Activated naive CD8-positive, alpha-beta T cell treated with anti-CD3 and anti-CD28 coated beads, Interleukin-2, amount 10 ng/mL, durations not matched to agents 7 days and 5 days (primary cell): ENCODE data around the gene BANF2. TPM values are rescaled to one million over a fixed set of nuclear protein-coding genes. Genes with fewer than 3 reads are reported as not detected.

Experiments
- ATAC-seq: fragments of 150-1000 bp; cut with Tn5 transposase; one replicate; pipeline ENCODE4 v1.10.0; 2021; ENCODE audit warnings: low read depth, moderate library complexity
- POLR2A ChIA-PET: fragments of 350-600 bp; sonication (Branson Sonifier 250); formaldehyde crosslinking; loops from one replicate; lab custom pipeline; 2021; ENCODE audit warnings: antibody characterized with exemption; lab: Charles Lee
- DNase-seq: peaks from one replicate; pipeline ENCODE4 v3.0.0; 2021
- H3K27ac Mint-ChIP-seq: one replicate; pipeline ENCODE4 v1.8.0; 2022; ENCODE audit warnings: mild to moderate bottlenecking, mixed read lengths
- H3K27me3 Mint-ChIP-seq: one replicate; pipeline ENCODE4 v1.8.0; 2022; ENCODE audit warnings: mild to moderate bottlenecking, moderate library complexity, mixed read lengths
- H3K36me3 Mint-ChIP-seq: one replicate; pipeline ENCODE4 v1.8.0; 2021; ENCODE audit warnings: mild to moderate bottlenecking, mixed read lengths
- H3K4me1 Mint-ChIP-seq: one replicate; pipeline ENCODE4 v1.8.0; 2021; ENCODE audit warnings: mixed read lengths
- H3K4me3 Mint-ChIP-seq: one replicate; pipeline ENCODE4 v1.8.0; 2022; ENCODE audit warnings: mild to moderate bottlenecking, moderate library complexity, mixed read lengths
- H3K9me3 Mint-ChIP-seq: one replicate; pipeline ENCODE4 v1.8.0; 2021; ENCODE audit warnings: mixed read lengths
- total RNA-seq, 2 experiments: library from RNA; stranded (reverse); gene quantifications; one replicate each; pipeline ENCODE4 v1.2.3, GENCODE V29; 2021

Gene BANF2
- total RNA-seq, 2 experiments from 2014 or later, result not detected

GRCh38 chr20:17681726-17682102 lies 18.1 kb upstream of the BANF2 start:
- DNase-seq (no peak), ATAC-seq (peak; percentile 7)
- peak overlapping the region; percentile 76 for H3K4me3 Mint-ChIP-seq
- H3K27me3 Mint-ChIP-seq, result peaks cover 24% of the 10 kb centered on the region
- H3K4me1 Mint-ChIP-seq, result peaks cover 22% of the 10 kb centered on the region
- no peaks in the 10 kb centered on the region for H3K9me3 Mint-ChIP-seq
- POLR2A ChIA-PET, result interaction anchor here (0.6 to 2.6 kb wide), 17 partner anchors 8 to 1112 kb away, joined by 3 to 11 read pairs (median 4); partner anchors contain the start of genes DSTN, MGME1 and SNX5
- peaks cover 3% of the 10 kb centered on the region for H3K36me3 Mint-ChIP-seq
- peak overlapping the region; percentile 84 for H3K27ac Mint-ChIP-seq

- H3K27ac Mint-ChIP-seq, result peak within 1 kb of the TSS; percentile 84
- peaks cover 3% of the 10 kb centered on the region for H3K36me3 Mint-ChIP-seq
- POLR2A ChIA-PET, result interaction anchor here (0.6 to 2.6 kb wide), 17 partner anchors 8 to 1111 kb away, joined by 3 to 11 read pairs (median 4); partner anchors contain the start of genes DSTN, MGME1, SNX5 and ZNF133
- no peaks in the 10 kb centered on the region for H3K9me3 Mint-ChIP-seq
- DNase-seq (peak; percentile 96), ATAC-seq (peak; percentile 96)
- H3K4me3 Mint-ChIP-seq, result peak within 1 kb of the TSS; percentile 76
- peaks cover 22% of the 10 kb centered on the region for H3K4me1 Mint-ChIP-seq
- H3K27me3 Mint-ChIP-seq, result peaks cover 30% of the 10 kb centered on the region
Measured at GRCh38 chr20:17682103-17682888, 17.5 kb upstream of the BANF2 start, which contains the start of gene RRBP1. Gene RRBP1, minus strand, starts transcription at chr20:17682242. Its CDS starts 21,735 bp downstream, at chr20:17660507.

GRCh38 chr20:17682889-17683198 lies 16.9 kb upstream of the BANF2 start:
- DNase-seq (no peak), ATAC-seq (no peak)
- H3K9me3 Mint-ChIP-seq, result no peaks in the 10 kb centered on the region
- peak overlapping the region; percentile 70 for H3K27ac Mint-ChIP-seq
- POLR2A ChIA-PET, result interaction anchor here (0.7 to 2.6 kb wide), 14 partner anchors 9 to 1111 kb away, joined by 3 to 11 read pairs (median 5); partner anchors contain the start of genes DSTN, MGME1, SNX5 and ZNF133
- peaks cover 3% of the 10 kb centered on the region for H3K36me3 Mint-ChIP-seq
- peaks cover 34% of the 10 kb centered on the region for H3K27me3 Mint-ChIP-seq
- peaks cover 22% of the 10 kb centered on the region for H3K4me1 Mint-ChIP-seq
- peak overlapping the region; percentile 76 for H3K4me3 Mint-ChIP-seq

GRCh38 chr20:17683218-17684076 lies 16.3 kb upstream of the BANF2 start:
- H3K36me3 Mint-ChIP-seq, result no peaks in the 10 kb centered on the region
- peaks cover 38% of the 10 kb centered on the region for H3K27me3 Mint-ChIP-seq
- ATAC-seq (no peak), DNase-seq (no peak)
- peaks cover 21% of the 10 kb centered on the region for H3K4me1 Mint-ChIP-seq
- H3K4me3 Mint-ChIP-seq, result peak overlapping the region; percentile 60
- POLR2A ChIA-PET, result interaction anchor here (0.9 to 2.1 kb wide), 7 partner anchors 10 to 605 kb away, joined by 3 to 10 read pairs (median 6); partner anchors contain the start of genes DSTN and ZNF133
- H3K27ac Mint-ChIP-seq, result no peak overlapping the region
- H3K9me3 Mint-ChIP-seq, result no peaks in the 10 kb centered on the region

GRCh38 chr20:17684077-17684888 lies 15.5 kb upstream of the BANF2 start:
- ATAC-seq, result no peak

GRCh38 chr20:17685168-17685567 lies 14.6 kb upstream of the BANF2 start:
- no peak overlapping the region for H3K27ac Mint-ChIP-seq
- ATAC-seq, result no peak
- POLR2A ChIA-PET, result no interaction called here
- no peak for DNase-seq
- peaks cover 8% of the 10 kb centered on the region for H3K4me1 Mint-ChIP-seq
- peaks cover under 1% of the 10 kb centered on the region for H3K9me3 Mint-ChIP-seq
- H3K27me3 Mint-ChIP-seq, result peaks cover 52% of the 10 kb centered on the region
- H3K4me3 Mint-ChIP-seq, result no peak overlapping the region
- no peaks in the 10 kb centered on the region for H3K36me3 Mint-ChIP-seq

More at GRCh38 chr20:17684077-17684888, 15.5 kb upstream of the BANF2 start:
- no peak overlapping the region for H3K4me3 Mint-ChIP-seq
- DNase-seq, result no peak
- H3K9me3 Mint-ChIP-seq, result no peaks in the 10 kb centered on the region
- POLR2A ChIA-PET, result no interaction called here
- H3K4me1 Mint-ChIP-seq, result peaks cover 17% of the 10 kb centered on the region
- H3K27ac Mint-ChIP-seq, result no peak overlapping the region
- peaks cover 44% of the 10 kb centered on the region for H3K27me3 Mint-ChIP-seq
- no peaks in the 10 kb centered on the region for H3K36me3 Mint-ChIP-seq

GRCh38 chr20:17687800-17688199 lies 12.0 kb upstream of the BANF2 start:
- H3K4me3 Mint-ChIP-seq, result no peak overlapping the region
- H3K36me3 Mint-ChIP-seq, result no peaks in the 10 kb centered on the region
- H3K27ac Mint-ChIP-seq, result no peak overlapping the region

GRCh38 chr20:17688965-17689364 lies 10.8 kb upstream of the BANF2 start:
- POLR2A ChIA-PET, result no interaction called here
- DNase-seq (no peak), ATAC-seq (no peak)
- Mint-ChIP-seq H3K4me3 (no peak overlapping the region), H3K27me3 (peaks cover 58% of the 10 kb centered on the region), H3K9me3 (peaks cover 4% of the 10 kb centered on the region), H3K27ac (no peak overlapping the region), H3K4me1 (no peaks in the 10 kb centered on the region), H3K36me3 (no peaks in the 10 kb centered on the region)

More at GRCh38 chr20:17687800-17688199, 12.0 kb upstream of the BANF2 start:
- Mint-ChIP-seq H3K9me3 (peaks cover 4% of the 10 kb centered on the region), H3K4me1 (peaks cover 3% of the 10 kb centered on the region), H3K27me3 (peaks cover 64% of the 10 kb centered on the region)
- DNase-seq, result no peak
- ATAC-seq, result no peak
- POLR2A ChIA-PET, result no interaction called here

- ATAC-seq, result no peak
- H3K27ac Mint-ChIP-seq, result no peak overlapping the region
- H3K9me3 Mint-ChIP-seq, result peaks cover 4% of the 10 kb centered on the region
- H3K4me1 Mint-ChIP-seq, result no peaks in the 10 kb centered on the region
- H3K36me3 Mint-ChIP-seq, result no peaks in the 10 kb centered on the region
- H3K4me3 Mint-ChIP-seq, result no peak overlapping the region
- no peak for DNase-seq
- POLR2A ChIA-PET, result no interaction called here
- H3K27me3 Mint-ChIP-seq, result peaks cover 50% of the 10 kb centered on the region
Measured at GRCh38 chr20:17690144-17690543, 9.6 kb upstream of the BANF2 start.

GRCh38 chr20:17691758-17692157 lies 8.0 kb upstream of the BANF2 start:
- no peaks in the 10 kb centered on the region for H3K4me1 Mint-ChIP-seq
- H3K4me3 Mint-ChIP-seq, result no peak overlapping the region
- DNase-seq, result no peak
- POLR2A ChIA-PET, result no interaction called here
- H3K9me3 Mint-ChIP-seq, result peaks cover 8% of the 10 kb centered on the region
- no peak overlapping the region for H3K27ac Mint-ChIP-seq
- ATAC-seq, result no peak
- peaks cover 46% of the 10 kb centered on the region for H3K27me3 Mint-ChIP-seq
- no peaks in the 10 kb centered on the region for H3K36me3 Mint-ChIP-seq

- peaks cover 8% of the 10 kb centered on the region for H3K9me3 Mint-ChIP-seq
- POLR2A ChIA-PET, result no interaction called here
- H3K4me1 Mint-ChIP-seq, result no peaks in the 10 kb centered on the region
- DNase-seq (no peak), ATAC-seq (no peak)
- no peaks in the 10 kb centered on the region for H3K36me3 Mint-ChIP-seq
- peaks cover 32% of the 10 kb centered on the region for H3K27me3 Mint-ChIP-seq
- H3K4me3 Mint-ChIP-seq, result no peak overlapping the region
- H3K27ac Mint-ChIP-seq, result no peak overlapping the region
Measured at GRCh38 chr20:17693444-17694001, 6.2 kb upstream of the BANF2 start.

- H3K36me3 Mint-ChIP-seq, result no peaks in the 10 kb centered on the region
- H3K4me3 Mint-ChIP-seq, result no peak overlapping the region
- H3K4me1 Mint-ChIP-seq, result no peaks in the 10 kb centered on the region
- POLR2A ChIA-PET, result interaction anchor here (0.7 kb wide), 1 partner anchor 593 kb away, joined by 6 read pairs; no protein-coding TSS in a partner anchor
- DNase-seq, result no peak
- no peak overlapping the region for H3K27ac Mint-ChIP-seq
- ATAC-seq, result no peak
- peaks cover 8% of the 10 kb centered on the region for H3K9me3 Mint-ChIP-seq
- H3K27me3 Mint-ChIP-seq, result peaks cover 22% of the 10 kb centered on the region
Measured at GRCh38 chr20:17694767-17695166, 5.0 kb upstream of the BANF2 start.
